Lower lobe of right lung (tissue), 2 donors: ENCODE results near the gene SERTAD4. TPM values are rescaled to one million over a fixed set of nuclear protein-coding genes. Genes with fewer than 3 reads are reported as not detected.

Source experiments
- ATAC-seq, 2 donors: fragments of 200-7000 bp; cut with Tn5 transposase; one replicate each; pipeline ENCODE4 v1.9.1; 2020 to 2022; ENCODE audit warnings: mild to moderate bottlenecking in 2 of 2, moderate library complexity in 2 of 2
- DNase-seq: peaks from one replicate; pipeline ENCODE4 v3.0.0-alpha.2; 2020
- H3K27ac ChIP-seq: fragments of 200-600 bp; one replicate; pipeline ENCODE4 v1.8.0; 2022
- H3K27me3 ChIP-seq: fragments of 200-600 bp; one replicate; pipeline ENCODE4 v1.8.0; 2022; ENCODE audit warnings: low read depth
- H3K36me3 ChIP-seq: fragments of 200-600 bp; one replicate; pipeline ENCODE4 v1.8.0; 2022; ENCODE audit warnings: mild to moderate bottlenecking
- H3K4me1 ChIP-seq: fragments of 200-600 bp; one replicate; pipeline ENCODE4 v1.8.0; 2022
- H3K4me3 ChIP-seq: fragments of 200-600 bp; one replicate; pipeline ENCODE4 v1.8.0; 2022; ENCODE audit warnings: mild to moderate bottlenecking
- H3K9me3 ChIP-seq: fragments of 200-600 bp; one replicate; pipeline ENCODE4 v1.8.0; 2022
- CTCF ChIP-seq: fragments of 200-600 bp; IDR thresholded peaks from one replicate; pipeline ENCODE4 v1.8.0; 2022; ENCODE audit warnings: antibody characterized with exemption, mild to moderate bottlenecking
- intact Hi-C: fragments of 100-400 bp; cut with DNase I; formaldehyde crosslinking; loops from one replicate; pipeline ENCODE4 v1.11.0; 2022
- total RNA-seq: library from RNA; stranded (reverse); fragmentation: NEBNext Ultra II Directional; extraction: Animal tissue kit (Norgen Biotek cat#: 25700); gene quantifications from one replicate; pipeline ENCODE4 v1.2.1, GENCODE V29; 2021
- donor health status: DM: no; HTN: yes; CAD: no; lungs with severe emphysema.

SERTAD4 gene
- total RNA-seq, 1 donor from 2014 or later: 4.3 TPM

GRCh38 chr1:210198840-210199239 lies 33.8 kb upstream of the SERTAD4 start:
- no peaks in the 10 kb centered on the region for H3K36me3 ChIP-seq
- no peak for TF ChIP-seq CTCF
- H3K27me3 ChIP-seq: no peaks in the 10 kb centered on the region
- no peak overlapping the region for H3K4me3 ChIP-seq
- ATAC-seq (no peak), DNase-seq (no peak)
- H3K27ac ChIP-seq: no peak overlapping the region
- intact Hi-C loops: no loop called here
- H3K4me1 ChIP-seq: no peaks in the 10 kb centered on the region
- H3K9me3 ChIP-seq: peaks cover 6% of the 10 kb centered on the region

GRCh38 chr1:210200124-210200736 lies 32.4 kb upstream of the SERTAD4 start:
- Histone ChIP-seq H3K4me1 (no peaks in the 10 kb centered on the region), H3K27ac (no peak overlapping the region), H3K4me3 (no peak overlapping the region), H3K9me3 (peaks cover 6% of the 10 kb centered on the region), H3K27me3 (no peaks in the 10 kb centered on the region), H3K36me3 (no peaks in the 10 kb centered on the region)
- DNase-seq (no peak), ATAC-seq (no peak)
- intact Hi-C loops: no loop called here
- TF ChIP-seq CTCF: peak; percentile 6

- Histone ChIP-seq H3K27ac (no peak overlapping the region), H3K4me1 (no peaks in the 10 kb centered on the region), H3K27me3 (no peaks in the 10 kb centered on the region), H3K4me3 (no peak overlapping the region), H3K9me3 (no peaks in the 10 kb centered on the region), H3K36me3 (no peaks in the 10 kb centered on the region)
- DNase-seq (no peak), ATAC-seq (no peak)
- TF ChIP-seq CTCF: no peak
- intact Hi-C loops: no loop called here
Measured at GRCh38 chr1:210201681-210202080, 30.9 kb upstream of the SERTAD4 start.

GRCh38 chr1:210207597-210208450 lies 24.8 kb upstream of the SERTAD4 start:
- no peak for DNase-seq
- Histone ChIP-seq H3K36me3 (no peaks in the 10 kb centered on the region), H3K4me3 (no peak overlapping the region), H3K9me3 (no peaks in the 10 kb centered on the region), H3K27me3 (no peaks in the 10 kb centered on the region), H3K4me1 (no peaks in the 10 kb centered on the region), H3K27ac (no peak overlapping the region)
- intact Hi-C loops: no loop called here
- ATAC-seq: no peak
- TF ChIP-seq CTCF: no peak

GRCh38 chr1:210213335-210213734 lies 19.3 kb upstream of the SERTAD4 start:
- Histone ChIP-seq H3K27me3 (no peaks in the 10 kb centered on the region), H3K36me3 (no peaks in the 10 kb centered on the region), H3K27ac (no peak overlapping the region), H3K4me1 (no peaks in the 10 kb centered on the region), H3K4me3 (no peak overlapping the region), H3K9me3 (no peaks in the 10 kb centered on the region)
- intact Hi-C loops: no loop called here
- no peak for DNase-seq
- no peak for ATAC-seq
- no peak for TF ChIP-seq CTCF
